ENCODE data around the gene JHY.

GRCh38 chr11:122848186-122848585, 34.4 kb upstream of the JHY start:
- TF ChIP-seq CTCF (IDR thresholded peaks at IDR 0.05) (no peak), POLR2A (IDR thresholded peaks at IDR 0.05) (no peak), POLR2AphosphoS5 (IDR thresholded peaks at IDR 0.05) (no peak), EP300 (IDR thresholded peaks at IDR 0.05) (no peak)

Data from stomach (tissue), 4 donors.